IPS DF 19.7 (cell line): ENCODE results near the gene DUS4L.

Experiments
- DNase-seq: peaks from one replicate; pipeline ENCODE4 v3.0.0-alpha.2; 2013; ENCODE audit warnings: low read depth, low spot score

DUS4L gene

DNA sequence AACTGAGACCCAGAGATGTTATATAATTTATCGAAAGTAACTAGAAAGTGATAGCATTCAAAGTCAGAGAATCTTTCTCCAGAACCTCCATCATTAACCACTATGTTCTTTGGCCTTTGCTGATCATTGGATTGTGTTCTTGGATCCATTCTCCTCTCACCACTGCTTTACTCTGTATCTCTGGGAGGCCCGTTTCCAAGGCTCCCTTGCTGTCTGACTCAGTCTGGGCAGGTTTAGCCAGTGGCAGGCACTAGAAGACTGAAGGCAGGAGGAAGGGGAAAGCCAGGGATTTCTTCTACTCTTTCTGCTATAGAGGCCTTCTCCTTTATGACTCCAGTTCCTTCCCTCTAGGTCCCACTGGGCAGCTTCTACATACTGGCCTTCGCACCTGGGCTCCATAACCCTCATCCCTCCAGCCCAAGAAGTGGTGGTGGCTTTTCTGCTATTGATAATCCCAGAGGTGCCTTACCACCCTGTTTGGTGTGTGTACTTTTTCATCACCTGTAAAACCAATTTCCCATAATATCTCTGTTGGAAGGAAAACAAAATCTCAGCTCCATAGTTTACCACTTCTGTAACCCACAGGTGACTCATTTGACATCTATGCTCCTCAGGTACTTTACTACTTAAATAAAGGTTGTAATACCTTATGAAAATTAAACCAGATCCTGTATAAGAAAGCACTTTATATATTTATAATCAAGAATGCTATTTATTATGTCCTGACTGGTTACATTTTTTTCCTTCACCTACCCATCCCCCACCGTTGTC lies 52.3 kb downstream of the DUS4L start:
- DNase-seq, result no peak

DNA sequence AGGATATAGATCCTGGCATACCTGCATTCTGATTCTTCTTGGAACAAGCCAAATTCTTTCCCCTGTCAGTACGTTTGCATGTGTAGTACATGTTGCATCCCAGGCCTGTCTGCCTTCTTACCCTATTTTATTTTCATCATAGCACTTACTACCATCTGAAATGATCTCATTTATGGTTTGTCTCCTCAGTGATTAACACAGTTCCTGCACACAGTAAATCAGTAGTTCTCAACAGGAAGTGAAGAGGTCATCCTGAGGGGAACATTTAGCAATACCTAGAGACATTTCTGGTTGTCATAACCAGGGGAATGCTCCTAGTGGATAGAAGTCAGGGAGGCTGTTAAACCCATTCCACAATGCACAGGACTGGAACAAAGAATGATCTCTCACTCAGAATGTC lies 58.7 kb downstream of the DUS4L start:
- DNase-seq, result no peak

DNA sequence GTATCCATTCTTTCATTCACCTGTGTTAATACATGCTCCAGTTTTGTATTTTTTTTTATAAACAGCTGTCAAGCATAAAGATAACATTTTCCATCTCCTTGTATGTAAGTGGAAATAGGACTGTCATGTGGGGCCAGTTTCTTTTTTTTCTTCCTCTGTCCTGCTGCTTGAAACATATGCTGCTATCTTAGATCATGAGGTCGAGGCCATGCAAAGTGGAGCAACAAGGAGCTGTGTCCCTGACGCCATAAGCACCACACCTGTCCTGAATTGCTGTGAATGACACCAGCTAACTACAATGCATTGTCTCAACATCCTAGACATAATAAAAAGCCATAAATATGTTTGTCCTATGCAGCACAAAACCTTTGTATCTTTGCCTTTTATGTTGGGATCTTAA lies 59.1 kb downstream of the DUS4L start:
- DNase-seq, result no peak

DNA sequence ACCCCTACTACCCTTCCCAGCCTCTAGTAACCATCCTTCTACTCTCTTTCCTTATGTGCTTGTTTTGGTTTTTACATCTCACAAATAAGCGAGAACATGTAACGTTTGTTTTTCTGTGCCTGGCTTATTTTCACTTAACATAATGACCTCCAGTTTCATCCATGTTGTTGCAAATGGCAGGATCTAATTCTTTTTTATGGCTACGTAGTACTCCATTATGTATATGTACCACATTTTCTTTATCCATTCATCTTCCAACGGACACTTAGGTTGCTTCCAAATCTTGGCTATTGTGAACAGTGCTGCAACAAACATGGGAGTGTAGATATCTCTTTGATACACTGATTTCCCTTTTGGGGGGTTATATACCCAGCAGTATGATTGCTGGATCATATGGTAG lies 63.2 kb downstream of the DUS4L start:
- DNase-seq, result no peak
